ENCODE measurements around the gene KCNH1. TPM values are rescaled to one million over a fixed set of nuclear protein-coding genes. Genes with fewer than 3 reads are reported as not detected.

KCNH1 gene
- total RNA-seq, 1 donor from 2014 or later: under 0.01 TPM

DNA sequence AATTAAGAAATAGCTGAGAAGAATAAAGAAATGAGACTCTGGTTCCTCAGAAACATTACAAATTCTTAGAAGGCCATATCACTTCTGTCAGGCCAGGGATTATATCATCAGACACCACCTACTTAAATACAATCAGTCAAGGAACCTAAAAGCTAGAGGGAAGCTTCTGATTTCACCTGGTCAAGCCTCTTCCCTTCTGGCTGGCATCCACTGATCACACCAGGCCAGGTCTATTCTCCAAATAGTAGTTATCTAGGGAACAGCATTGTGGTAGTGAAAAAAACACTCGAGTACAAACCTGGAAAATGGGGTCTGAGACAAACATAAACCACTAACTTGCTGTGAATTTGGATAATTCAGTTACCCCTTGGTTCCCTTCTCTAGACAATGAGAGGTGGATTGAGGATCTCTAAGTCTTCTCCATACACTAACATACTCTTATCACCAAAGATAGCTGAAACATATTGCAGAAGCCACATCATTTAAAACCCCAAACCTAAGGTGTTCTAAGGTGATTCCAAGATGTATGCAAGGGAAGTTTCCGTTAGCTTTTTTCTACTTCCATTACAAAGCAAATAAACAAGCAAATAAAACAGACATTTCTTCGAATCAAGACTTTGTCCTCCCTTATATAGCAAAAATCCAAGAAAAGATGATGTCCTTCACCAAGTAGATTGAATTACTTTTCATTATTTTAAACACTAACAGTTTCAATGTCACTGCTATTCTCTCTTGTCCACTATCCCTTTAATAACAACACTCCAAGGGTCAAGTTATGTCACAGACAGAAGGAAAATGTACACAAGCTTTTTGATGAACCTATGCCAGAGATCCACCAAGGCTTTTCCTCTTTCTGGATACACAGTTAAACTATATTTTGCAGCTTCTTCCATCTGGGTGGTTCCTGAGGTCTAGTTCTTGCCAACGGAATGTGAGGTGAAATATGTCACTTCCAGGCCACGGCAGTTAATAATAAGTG lies 212.9 kb downstream of the KCNH1 start:
- TF ChIP-seq, protein P1, sequence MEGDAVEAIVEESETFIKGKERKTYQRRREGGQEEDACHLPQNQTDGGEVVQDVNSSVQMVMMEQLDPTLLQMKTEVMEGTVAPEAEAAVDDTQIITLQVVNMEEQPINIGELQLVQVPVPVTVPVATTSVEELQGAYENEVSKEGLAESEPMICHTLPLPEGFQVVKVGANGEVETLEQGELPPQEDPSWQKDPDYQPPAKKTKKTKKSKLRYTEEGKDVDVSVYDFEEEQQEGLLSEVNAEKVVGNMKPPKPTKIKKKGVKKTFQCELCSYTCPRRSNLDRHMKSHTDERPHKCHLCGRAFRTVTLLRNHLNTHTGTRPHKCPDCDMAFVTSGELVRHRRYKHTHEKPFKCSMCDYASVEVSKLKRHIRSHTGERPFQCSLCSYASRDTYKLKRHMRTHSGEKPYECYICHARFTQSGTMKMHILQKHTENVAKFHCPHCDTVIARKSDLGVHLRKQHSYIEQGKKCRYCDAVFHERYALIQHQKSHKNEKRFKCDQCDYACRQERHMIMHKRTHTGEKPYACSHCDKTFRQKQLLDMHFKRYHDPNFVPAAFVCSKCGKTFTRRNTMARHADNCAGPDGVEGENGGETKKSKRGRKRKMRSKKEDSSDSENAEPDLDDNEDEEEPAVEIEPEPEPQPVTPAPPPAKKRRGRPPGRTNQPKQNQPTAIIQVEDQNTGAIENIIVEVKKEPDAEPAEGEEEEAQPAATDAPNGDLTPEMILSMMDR (IDR thresholded peaks at IDR 0.05; ENCODE audit: insufficient read depth, low read length, severe bottlenecking): no peak
- FAIRE-seq (no peak), DNase-seq (ENCODE audit: low read depth) (no peak)
- Histone ChIP-seq H3K4me3 (ENCODE audit: low read depth, low read length) (no peak overlapping the region), H3K27me3 (ENCODE audit: control insufficient read depth, insufficient read depth, low read length) (no peaks in the 10 kb centered on the region), H3K36me3 (ENCODE audit: control insufficient read depth, insufficient read depth, low read length) (no peaks in the 10 kb centered on the region)

DNA sequence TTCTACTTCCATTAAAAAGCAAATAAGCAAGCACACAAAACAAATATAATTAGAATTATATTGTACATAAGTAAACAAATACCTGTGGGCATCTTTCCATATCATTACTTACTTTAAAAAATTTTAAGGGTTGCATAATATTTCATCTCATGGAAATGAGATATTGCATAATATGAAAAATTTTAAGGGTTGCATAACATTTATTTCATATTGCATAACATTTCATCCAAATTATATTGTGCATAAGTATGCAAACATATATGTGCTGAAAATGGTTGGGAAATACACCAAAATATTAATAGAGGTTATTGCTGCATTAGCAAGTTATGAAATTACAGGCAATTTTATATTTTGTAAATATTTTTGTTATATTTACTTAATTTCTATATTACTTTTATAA lies 213.7 kb downstream of the KCNH1 start:
- Histone ChIP-seq H3K4me3 (ENCODE audit: low read depth, low read length) (no peak overlapping the region), H3K36me3 (ENCODE audit: control insufficient read depth, insufficient read depth, low read length) (no peaks in the 10 kb centered on the region), H3K27me3 (ENCODE audit: control insufficient read depth, insufficient read depth, low read length) (no peaks in the 10 kb centered on the region)
- FAIRE-seq: no peak
- peak; percentile 7 for DNase-seq (ENCODE audit: low read depth)
- TF ChIP-seq, protein P1 (IDR thresholded peaks at IDR 0.05; ENCODE audit: insufficient read depth, low read length, severe bottlenecking): no peak

DNA sequence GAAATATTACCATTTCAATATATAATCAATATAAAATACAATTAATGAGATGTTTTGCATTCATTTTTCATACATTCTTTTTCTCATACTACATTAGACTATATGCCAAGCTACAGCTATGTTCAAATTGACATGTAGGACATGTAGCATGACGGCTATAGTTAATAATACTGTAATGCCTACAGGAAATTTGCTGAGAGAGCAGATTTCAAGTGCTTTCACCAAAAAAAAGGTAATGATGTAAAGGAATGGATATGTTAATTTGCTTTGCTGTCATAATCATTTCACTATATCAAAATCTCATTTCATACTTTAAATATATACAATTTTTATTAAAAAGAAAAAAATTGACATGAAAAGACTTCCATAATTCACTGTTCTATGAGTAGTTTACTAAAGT lies 215.1 kb downstream of the KCNH1 start:
- Histone ChIP-seq H3K27me3 (ENCODE audit: control insufficient read depth, insufficient read depth, low read length) (no peaks in the 10 kb centered on the region), H3K36me3 (ENCODE audit: control insufficient read depth, insufficient read depth, low read length) (no peaks in the 10 kb centered on the region), H3K4me3 (ENCODE audit: low read depth, low read length) (no peak overlapping the region)
- DNase-seq (ENCODE audit: low read depth) (no peak), FAIRE-seq (no peak)
- TF ChIP-seq, protein P1 (IDR thresholded peaks at IDR 0.05; ENCODE audit: insufficient read depth, low read length, severe bottlenecking): no peak

DNA sequence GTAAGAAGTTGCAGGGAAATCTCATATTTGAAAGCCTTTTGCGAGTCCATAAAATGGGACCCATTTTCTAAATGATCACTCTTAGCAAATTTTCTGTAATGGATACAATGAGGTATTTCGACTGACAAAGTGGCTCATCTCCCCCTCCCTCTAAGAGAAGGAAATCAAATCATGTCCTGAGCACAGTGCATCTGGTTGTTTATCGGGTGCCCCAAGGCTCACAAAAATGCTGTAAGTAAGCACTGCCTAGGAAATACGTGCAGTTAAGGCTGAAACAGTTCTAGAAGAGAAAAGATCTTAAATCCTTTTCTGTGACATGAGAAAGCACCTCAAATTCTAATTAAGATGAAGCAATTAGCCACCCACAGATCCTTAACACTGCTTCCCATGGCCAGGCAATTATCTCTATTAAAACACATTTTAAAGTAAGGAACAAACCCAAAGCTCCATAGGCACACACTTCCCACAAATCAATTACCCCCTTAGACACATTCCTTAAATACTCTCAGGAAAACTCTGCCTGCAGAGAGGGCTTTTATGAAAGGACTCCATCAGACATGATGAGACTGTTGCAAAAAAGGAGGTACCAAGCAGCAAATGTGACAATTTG lies 216.3 kb downstream of the KCNH1 start:
- Histone ChIP-seq H3K4me3 (ENCODE audit: low read depth, low read length) (no peak overlapping the region), H3K36me3 (ENCODE audit: control insufficient read depth, insufficient read depth, low read length) (no peaks in the 10 kb centered on the region), H3K27me3 (ENCODE audit: control insufficient read depth, insufficient read depth, low read length) (no peaks in the 10 kb centered on the region)
- TF ChIP-seq, protein P1 (IDR thresholded peaks at IDR 0.05; ENCODE audit: insufficient read depth, low read length, severe bottlenecking): no peak
- FAIRE-seq: no peak
- DNase-seq (ENCODE audit: low read depth): no peak

DNA sequence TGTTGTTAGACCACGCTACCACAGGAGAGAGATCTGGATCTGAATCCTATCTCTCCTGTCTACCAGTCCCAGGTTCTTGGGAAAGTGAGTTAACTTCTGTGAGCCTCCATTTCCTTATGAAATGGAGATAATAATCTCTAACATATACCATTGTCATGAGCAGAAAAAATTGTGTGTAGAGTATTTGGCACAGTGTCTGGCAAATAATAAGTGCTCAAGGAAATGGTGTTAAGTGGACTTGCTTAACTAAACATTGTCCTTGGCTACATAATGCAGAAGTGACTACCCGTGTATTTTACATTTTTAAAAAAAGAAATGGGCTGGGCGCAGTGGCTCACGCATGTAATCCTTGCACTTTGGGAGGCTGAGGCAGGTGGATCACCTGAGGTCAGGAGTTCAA lies 217.4 kb downstream of the KCNH1 start:
- TF ChIP-seq, protein P1 (IDR thresholded peaks at IDR 0.05; ENCODE audit: insufficient read depth, low read length, severe bottlenecking): no peak
- H3K36me3 ChIP-seq (ENCODE audit: control insufficient read depth, insufficient read depth, low read length): no peaks in the 10 kb centered on the region
- FAIRE-seq (no peak), DNase-seq (ENCODE audit: low read depth) (no peak)
- H3K27me3 ChIP-seq (ENCODE audit: control insufficient read depth, insufficient read depth, low read length): no peaks in the 10 kb centered on the region
- H3K4me3 ChIP-seq (ENCODE audit: low read depth, low read length): no peak overlapping the region
